DOHH2 (cell line): Measurements from ENCODE around the gene CCDC88A.

Source experiments
- H3F3A ChIP-seq: fragments of 200-600 bp; sonication (generic), shearing (Covaris generic); 2 replicates; pipeline ENCODE4 v1.6.0; 2016; ENCODE audit warnings: antibody characterized with exemption, mild to moderate bottlenecking; ENCODE audit not compliant: control insufficient read depth, insufficient read depth
- H3K27ac ChIP-seq: fragments of 200-600 bp; sonication (generic); 2 replicates; pipeline ENCODE4 v1.5.1; 2014; ENCODE audit warnings: low read depth, mild to moderate bottlenecking, low read length, moderate library complexity
- H3K27me3 ChIP-seq: fragments of 200-600 bp; sonication (generic); 2 replicates; pipeline ENCODE4 v1.6.1; 2014; ENCODE audit warnings: mild to moderate bottlenecking, low read length, mixed read lengths; ENCODE audit not compliant: control insufficient read depth
- H3K36me3 ChIP-seq: fragments of 200-600 bp; sonication (generic); 2 replicates; pipeline ENCODE4 v1.6.1; 2014; ENCODE audit warnings: mild to moderate bottlenecking, low read length, moderate library complexity, mixed read lengths; ENCODE audit not compliant: control insufficient read depth
- H3K4me1 ChIP-seq: fragments of 200-600 bp; sonication (generic); 2 replicates; pipeline ENCODE4 v1.6.1; 2014; ENCODE audit warnings: mild to moderate bottlenecking, low read length, mixed read lengths; ENCODE audit not compliant: control insufficient read depth
- H3K4me2 ChIP-seq: fragments of 200-600 bp; sonication (generic); 2 replicates; pipeline ENCODE4 v1.6.0; 2014; ENCODE audit warnings: mild to moderate bottlenecking, low read length, moderate library complexity
- H3K4me3 ChIP-seq: fragments of 200-600 bp; sonication (generic); 2 replicates; pipeline ENCODE4 v1.5.1; 2014; ENCODE audit warnings: mild to moderate bottlenecking, low read length, mixed read lengths
- H3K79me2 ChIP-seq: fragments of 200-600 bp; sonication (generic); 2 replicates; pipeline ENCODE4 v1.6.1; 2014; ENCODE audit warnings: mild to moderate bottlenecking, low read length, mixed read lengths; ENCODE audit not compliant: control insufficient read depth
- H3K9me2 ChIP-seq: fragments of 200-600 bp; sonication (generic); replicated peaks from 2 replicates; pipeline ENCODE4 v1.6.1; 2014; ENCODE audit warnings: mild to moderate bottlenecking, low read length, mixed read lengths; ENCODE audit not compliant: control insufficient read depth
- H3K9me3 ChIP-seq: fragments of 200-600 bp; sonication (generic); 2 replicates; pipeline ENCODE4 v1.6.1; 2014; ENCODE audit warnings: antibody characterized with exemption, low read length, mixed read lengths; ENCODE audit not compliant: control insufficient read depth, insufficient read depth
- H4K20me1 ChIP-seq: fragments of 200-600 bp; sonication (generic); 2 replicates; pipeline ENCODE4 v1.6.0; 2014; ENCODE audit warnings: low read depth, mild to moderate bottlenecking, antibody characterized with exemption, low read length, moderate library complexity; ENCODE audit not compliant: control insufficient read depth, insufficient read depth
- CTCF ChIP-seq: fragments of 200-600 bp; sonication (generic); IDR thresholded peaks from one replicate; pipeline ENCODE4 v1.5.1; 2014; ENCODE audit warnings: antibody characterized with exemption, mild to moderate bottlenecking, low read depth, low read length; ENCODE audit not compliant: poor library complexity, severe bottlenecking
- EZH2phosphoT487 ChIP-seq: fragments of 200-600 bp; sonication (generic); IDR thresholded peaks from 2 replicates; pipeline ENCODE4 v1.6.1; 2017; ENCODE audit warnings: borderline replicate concordance, mild to moderate bottlenecking, antibody characterized with exemption, low read length, moderate library complexity, mixed read lengths

Gene CCDC88A

GRCh38 chr2:55309446-55309845 lies 110.2 kb downstream of the CCDC88A start:
- Histone ChIP-seq H3K9me3 (no peaks in the 10 kb centered on the region), H3K79me2 (no peaks in the 10 kb centered on the region), H3K27me3 (no peaks in the 10 kb centered on the region), H3K36me3 (peaks cover 80% of the 10 kb centered on the region), H3K4me2 (no peak overlapping the region), H3K4me3 (no peak overlapping the region), H3K27ac (no peak overlapping the region), H3K4me1 (no peaks in the 10 kb centered on the region), H3F3A (peaks cover 6% of the 10 kb centered on the region; the same call in 1 of the 2 replicates), H3K9me2 (no peaks in the 10 kb centered on the region), H4K20me1 (no peaks in the 10 kb centered on the region)
- TF ChIP-seq EZH2phosphoT487 (no peak), CTCF (no peak)

GRCh38 chr2:55302241-55302640 lies 117.4 kb downstream of the CCDC88A start:
- H3K27me3 ChIP-seq: no peaks in the 10 kb centered on the region
- no peak overlapping the region for H3K4me2 ChIP-seq
- TF ChIP-seq EZH2phosphoT487 (no peak), CTCF (no peak)
- H3K9me3 ChIP-seq: no peaks in the 10 kb centered on the region
- H3K4me3 ChIP-seq: no peak overlapping the region
- H3K4me1 ChIP-seq: no peaks in the 10 kb centered on the region
- H4K20me1 ChIP-seq: no peaks in the 10 kb centered on the region
- peaks cover 63% of the 10 kb centered on the region for H3K36me3 ChIP-seq
- H3K27ac ChIP-seq: no peak overlapping the region
- H3K79me2 ChIP-seq: no peaks in the 10 kb centered on the region
- 0 out of 2 replicates have a peak, but pooled peaks cover 2% of the 10 kb centered on the region for H3F3A ChIP-seq
- H3K9me2 ChIP-seq: no peaks in the 10 kb centered on the region

GRCh38 chr2:55301277-55301676 lies 118.4 kb downstream of the CCDC88A start:
- Histone ChIP-seq H3K9me3 (no peaks in the 10 kb centered on the region), H3K79me2 (no peaks in the 10 kb centered on the region), H3K27ac (no peak overlapping the region), H3K4me1 (peaks cover 3% of the 10 kb centered on the region), H3K4me2 (no peak overlapping the region), H3K27me3 (no peaks in the 10 kb centered on the region), H3K4me3 (no peak overlapping the region), H3K36me3 (peaks cover 59% of the 10 kb centered on the region), H4K20me1 (no peaks in the 10 kb centered on the region), H3F3A (0 out of 2 replicates have a peak, but pooled peaks cover 2% of the 10 kb centered on the region), H3K9me2 (no peaks in the 10 kb centered on the region)
- TF ChIP-seq EZH2phosphoT487 (no peak), CTCF (no peak)

- Histone ChIP-seq H3K9me3 (no peaks in the 10 kb centered on the region), H3K4me2 (no peak overlapping the region), H3F3A (no peaks in the 10 kb centered on the region; the same call in 1 of the 2 replicates), H3K4me3 (no peak overlapping the region), H3K4me1 (peaks cover 5% of the 10 kb centered on the region), H3K36me3 (peaks cover 66% of the 10 kb centered on the region), H3K27me3 (no peaks in the 10 kb centered on the region), H3K79me2 (peaks cover 5% of the 10 kb centered on the region; the same call in 1 of the 2 replicates), H3K9me2 (no peaks in the 10 kb centered on the region), H4K20me1 (no peaks in the 10 kb centered on the region), H3K27ac (no peak overlapping the region)
- TF ChIP-seq EZH2phosphoT487: no peak
- TF ChIP-seq CTCF: no peak
Observed at GRCh38 chr2:55296393-55296792, 123.3 kb downstream of the CCDC88A start.
